Neural cell (in vitro differentiated cells): ENCODE data around the gene BMP4. TPM values are rescaled to one million over a fixed set of nuclear protein-coding genes. Genes with fewer than 3 reads are reported as not detected.

Experiments
- H2AFZ ChIP-seq: fragments of 200-600, 300-800 bp; sonication (generic), shearing (Covaris generic); 2 replicates; pipeline ENCODE4 v1.6.0; 2014; ENCODE audit warnings: low read depth, mild to moderate bottlenecking, antibody characterized with exemption, low read length, moderate library complexity
- H3F3A ChIP-seq: fragments of 200-600 bp; shearing (Covaris generic); 2 replicates; pipeline ENCODE4 v1.6.1; 2016; ENCODE audit warnings: mild to moderate bottlenecking, moderate library complexity, mixed read lengths, antibody characterized with exemption, low read length; ENCODE audit not compliant: insufficient read depth, poor library complexity, severe bottlenecking
- H3K27ac ChIP-seq: fragments of 200-600, 300-800 bp; sonication (generic), shearing (Covaris generic); 2 replicates; pipeline ENCODE4 v1.5.1; 2014; ENCODE audit warnings: mild to moderate bottlenecking, low read length, moderate library complexity
- H3K27me3 ChIP-seq: fragments of 300-800, 200-600 bp; sonication (generic), shearing (Covaris generic); 2 replicates; pipeline ENCODE4 v1.6.0; 2014; ENCODE audit warnings: mild to moderate bottlenecking, low read depth, low read length, moderate library complexity; ENCODE audit not compliant: insufficient read depth
- H3K36me3 ChIP-seq: fragments of 300-800, 200-600 bp; sonication (generic), shearing (Covaris generic); 2 replicates; pipeline ENCODE4 v1.5.1; 2014; ENCODE audit warnings: mild to moderate bottlenecking, antibody characterized with exemption, low read length, moderate library complexity; ENCODE audit not compliant: insufficient read depth
- H3K4me2 ChIP-seq: fragments of 300-800, 200-600 bp; sonication (generic), shearing (Covaris generic); 2 replicates; pipeline ENCODE4 v1.6.0; 2014; ENCODE audit warnings: mild to moderate bottlenecking, low read length
- H3K4me3 ChIP-seq: fragments of 300-800, 200-600 bp; sonication (generic), shearing (Covaris generic); 2 replicates; pipeline ENCODE4 v1.5.1; 2014; ENCODE audit warnings: mild to moderate bottlenecking, low read length, moderate library complexity
- H3K79me2 ChIP-seq: fragments of 200-600 bp; shearing (Covaris generic); replicated peaks from 2 replicates; pipeline ENCODE4 v1.6.0; 2014; ENCODE audit warnings: mild to moderate bottlenecking, low read length, moderate library complexity; ENCODE audit not compliant: insufficient read depth
- H3K9ac ChIP-seq: fragments of 300-800, 200-600 bp; sonication (generic), shearing (Covaris generic); 2 replicates; pipeline ENCODE4 v1.6.1; 2016; ENCODE audit warnings: mild to moderate bottlenecking, low read length, mixed read lengths
- H3K9me2 ChIP-seq: fragments of 200-600 bp; shearing (Covaris generic); 2 replicates; pipeline ENCODE4 v1.6.1; 2016; ENCODE audit warnings: mild to moderate bottlenecking, low read length, mixed read lengths; ENCODE audit not compliant: insufficient read depth
- H3K9me3 ChIP-seq: fragments of 200-600, 300-800 bp; sonication (generic), shearing (Covaris generic); 2 replicates; pipeline ENCODE4 v1.6.1; 2016; ENCODE audit warnings: mild to moderate bottlenecking, mixed run types, low read length, moderate library complexity, mixed read lengths
- H4K20me1 ChIP-seq: fragments of 200-600 bp; shearing (Covaris generic); 2 replicates; pipeline ENCODE4 v1.6.1; 2016; ENCODE audit warnings: mild to moderate bottlenecking, mixed run types; ENCODE audit not compliant: insufficient read depth
- CTCF ChIP-seq: fragments of 450-650 bp; IDR thresholded peaks from 2 replicates; pipeline ENCODE4 v1.5.1; 2014; ENCODE audit warnings: antibody characterized with exemption, mild to moderate bottlenecking, moderate library complexity; ENCODE audit not compliant: poor library complexity, severe bottlenecking
- EP300 ChIP-seq: fragments of 450-650 bp; conservative IDR thresholded peaks from 2 replicates; pipeline ENCODE4 v1.6.1; 2014; ENCODE audit warnings: antibody characterized with exemption, mild to moderate bottlenecking, moderate library complexity; ENCODE audit not compliant: poor library complexity, severe bottlenecking
- EZH2 ChIP-seq: fragments of 200-600, 300-800 bp; shearing (Covaris generic), sonication (generic); IDR thresholded peaks from 2 replicates; pipeline ENCODE4 v1.6.1; 2014; ENCODE audit warnings: antibody characterized with exemption, low read length, borderline replicate concordance, mild to moderate bottlenecking; ENCODE audit not compliant: insufficient read depth, poor library complexity, severe bottlenecking
- MXI1 ChIP-seq: fragments of 450-650 bp; conservative IDR thresholded peaks from 2 replicates; pipeline ENCODE4 v1.6.1; 2014; ENCODE audit warnings: antibody characterized with exemption, mild to moderate bottlenecking; ENCODE audit not compliant: poor library complexity, severe bottlenecking
- POLR2AphosphoS5 ChIP-seq: IDR thresholded peaks from 2 replicates; pipeline ENCODE4 v1.6.1; 2012
- RAD21 ChIP-seq: fragments of 450-650 bp; conservative IDR thresholded peaks from 2 replicates; pipeline ENCODE4 v1.6.1; 2014; ENCODE audit warnings: antibody characterized with exemption, mild to moderate bottlenecking, moderate library complexity
- REST ChIP-seq: IDR thresholded peaks from 2 replicates; pipeline ENCODE4 v1.6.1; 2012; ENCODE audit warnings: borderline replicate concordance
- SMC3 ChIP-seq: fragments of 450-650 bp; conservative IDR thresholded peaks from 2 replicates; pipeline ENCODE4 v1.6.1; 2014; ENCODE audit warnings: antibody characterized with exemption, mild to moderate bottlenecking, moderate library complexity; ENCODE audit not compliant: poor library complexity
- TAF1 ChIP-seq: IDR thresholded peaks from 2 replicates; pipeline ENCODE4 v1.6.1; 2012; ENCODE audit warnings: low read depth
- polyA plus RNA-seq: library from polyadenylated mRNA; depleted of rRNA; stranded (reverse); fragments of >200 nt; gene quantifications from 2 replicates; pipeline ENCODE4 v1.2.3, GENCODE V29; 2014

The BMP4 gene
- polyA plus RNA-seq, 1 donor from 2014 or later = 2.5 TPM

- Histone ChIP-seq H4K20me1 (no peaks in the 10 kb centered on the region), H3K9me2 (no peaks in the 10 kb centered on the region), H3K27ac (no peak overlapping the region), H3K4me2 (no peak overlapping the region), H3F3A (no peaks in the 10 kb centered on the region), H2AFZ (no peak overlapping the region), H3K4me3 (no peak overlapping the region), H3K36me3 (no peaks in the 10 kb centered on the region), H3K9ac (no peak overlapping the region), H3K27me3 (peaks cover 90% of the 10 kb centered on the region), H3K79me2 (no peaks in the 10 kb centered on the region), H3K9me3 (no peaks in the 10 kb centered on the region)
- TF ChIP-seq MXI1 (no peak), TAF1 (no peak), RAD21 (no peak), EZH2 (no peak)
These were observed 4.9 kb downstream of the BMP4 start for GRCh38 chr14:53951627-53952303.

GRCh38 chr14:53951243-53951626 is 5.4 kb downstream of the BMP4 start:
- no peak overlapping the region for H3K9ac ChIP-seq
- no peak overlapping the region for H3K4me2 ChIP-seq
- H3K36me3 ChIP-seq = no peaks in the 10 kb centered on the region
- H3K79me2 ChIP-seq = no peaks in the 10 kb centered on the region
- no peak overlapping the region for H3K27ac ChIP-seq
- no peaks in the 10 kb centered on the region for H3K9me2 ChIP-seq
- H3K27me3 ChIP-seq = peaks cover 90% of the 10 kb centered on the region
- no peaks in the 10 kb centered on the region for H3K9me3 ChIP-seq
- no peak overlapping the region for H3K4me3 ChIP-seq
- TF ChIP-seq TAF1 = no peak
- TF ChIP-seq MXI1 = no peak
- TF ChIP-seq EZH2 = no peak
- TF ChIP-seq RAD21 = no peak
- TF ChIP-seq POLR2AphosphoS5 = no peak
- no peak for TF ChIP-seq CTCF
- TF ChIP-seq EP300 = no peak
- no peak for TF ChIP-seq REST
- TF ChIP-seq SMC3 = no peak
- no peak overlapping the region for H2AFZ ChIP-seq
- no peaks in the 10 kb centered on the region for H3F3A ChIP-seq
- H4K20me1 ChIP-seq = no peaks in the 10 kb centered on the region
